H1 (cell line): ENCODE data around the gene ANKMY2.

Experiments used
- CBX5 ChIP-seq: fragments of 300-800, 300-1000 bp; sonication (generic); IDR thresholded peaks from 2 replicates; pipeline ENCODE4 v1.7.1; 2016; ENCODE audit warnings: antibody characterized with exemption, low read length, low read depth
- EP300 ChIP-seq, 2 experiments: IDR thresholded peaks; 1 replicate in 1 of 2; 2 replicates in 1 of 2; pipeline ENCODE4 v1.6.1; 2011 to 2012; ENCODE audit warnings: low read depth in 2 of 2, low read length in 2 of 2, mild to moderate bottlenecking in 2 of 2, borderline replicate concordance in 1 of 2, inconsistent platforms in 1 of 2, moderate library complexity in 1 of 2
- EZH2 ChIP-seq: fragments of 200-600 bp; sonication (generic); IDR thresholded peaks from 2 replicates; pipeline ENCODE4 v1.7.1; 2012; ENCODE audit warnings: low read depth, mild to moderate bottlenecking, moderate library complexity, low read length, inconsistent platforms; ENCODE audit not compliant: severe bottlenecking
- JUN ChIP-seq: IDR thresholded peaks from 2 replicates; pipeline ENCODE4 v1.6.1; 2011; ENCODE audit warnings: low read depth, mild to moderate bottlenecking, improper control_type of control experiment, low read length
- MAX ChIP-seq: IDR thresholded peaks from 2 replicates; pipeline ENCODE4 v1.6.1; 2012; ENCODE audit warnings: inconsistent platforms
- NRF1 ChIP-seq: IDR thresholded peaks from 2 replicates; pipeline ENCODE4 v1.6.1; 2011; ENCODE audit warnings: mild to moderate bottlenecking, low read depth, low read length, improper control_type of control experiment
- POLR2AphosphoS5 ChIP-seq: IDR thresholded peaks from 2 replicates; pipeline ENCODE4 v1.6.1; 2011; ENCODE audit warnings: low read depth, low read length
- SAP30 ChIP-seq: fragments of 300-600 bp; sonication (generic); IDR thresholded peaks from 2 replicates; pipeline ENCODE4 v1.7.1; 2012; ENCODE audit warnings: low read length, moderate library complexity, mild to moderate bottlenecking, inconsistent platforms; ENCODE audit not compliant: insufficient read depth, insufficient replicate concordance
- TAF1 ChIP-seq: IDR thresholded peaks from 2 replicates; pipeline ENCODE4 v1.6.1; 2011; ENCODE audit warnings: mild to moderate bottlenecking, low read depth, low read length
- TAF7 ChIP-seq: optimal IDR thresholded peaks from 2 replicates; pipeline ENCODE3; 2011; ENCODE audit warnings: low read depth, mild to moderate bottlenecking, inconsistent platforms, low read length, moderate library complexity, borderline replicate concordance
- TF ChIP-seq, protein P1 (sequence below), 3 experiments: IDR thresholded peaks; 1 replicate in 2 of 3; 2 replicates in 1 of 3; pipeline versions ENCODE4 v1.5.1 to v1.6.1; 2011; ENCODE audit warnings: low read length in 3 of 3, mild to moderate bottlenecking in 3 of 3, inconsistent platforms in 2 of 3, low read depth in 1 of 3, moderate library complexity in 1 of 3; ENCODE audit not compliant: insufficient read depth in 1 of 3; ENCODE audit errors: control extremely low read depth in 1 of 3

DNA sequence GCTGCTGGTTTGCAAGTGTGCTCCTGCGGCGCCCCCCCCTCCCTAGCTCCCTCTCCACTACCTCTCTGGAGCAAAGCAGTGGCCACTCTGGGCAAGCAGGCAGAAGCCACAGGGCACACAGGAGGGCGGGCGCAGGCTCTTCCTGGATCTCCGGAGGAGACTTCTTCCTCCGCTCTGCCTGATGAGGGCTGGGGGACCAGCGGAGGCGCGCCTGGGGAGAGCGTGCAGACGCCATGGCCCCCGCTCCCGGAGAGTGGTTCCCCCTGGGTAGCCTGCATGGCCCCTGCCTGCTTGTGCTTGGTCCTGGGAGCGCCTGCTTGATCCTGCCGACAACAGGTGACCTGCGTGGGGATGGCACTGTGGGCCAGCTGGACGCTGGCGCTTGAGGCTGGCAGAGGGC lies 29.0 kb downstream of the ANKMY2 start:
- TF ChIP-seq TAF1: no peak
- no peak for TF ChIP-seq EZH2
- TF ChIP-seq, protein P1, sequence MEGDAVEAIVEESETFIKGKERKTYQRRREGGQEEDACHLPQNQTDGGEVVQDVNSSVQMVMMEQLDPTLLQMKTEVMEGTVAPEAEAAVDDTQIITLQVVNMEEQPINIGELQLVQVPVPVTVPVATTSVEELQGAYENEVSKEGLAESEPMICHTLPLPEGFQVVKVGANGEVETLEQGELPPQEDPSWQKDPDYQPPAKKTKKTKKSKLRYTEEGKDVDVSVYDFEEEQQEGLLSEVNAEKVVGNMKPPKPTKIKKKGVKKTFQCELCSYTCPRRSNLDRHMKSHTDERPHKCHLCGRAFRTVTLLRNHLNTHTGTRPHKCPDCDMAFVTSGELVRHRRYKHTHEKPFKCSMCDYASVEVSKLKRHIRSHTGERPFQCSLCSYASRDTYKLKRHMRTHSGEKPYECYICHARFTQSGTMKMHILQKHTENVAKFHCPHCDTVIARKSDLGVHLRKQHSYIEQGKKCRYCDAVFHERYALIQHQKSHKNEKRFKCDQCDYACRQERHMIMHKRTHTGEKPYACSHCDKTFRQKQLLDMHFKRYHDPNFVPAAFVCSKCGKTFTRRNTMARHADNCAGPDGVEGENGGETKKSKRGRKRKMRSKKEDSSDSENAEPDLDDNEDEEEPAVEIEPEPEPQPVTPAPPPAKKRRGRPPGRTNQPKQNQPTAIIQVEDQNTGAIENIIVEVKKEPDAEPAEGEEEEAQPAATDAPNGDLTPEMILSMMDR (IDR thresholded peaks at IDR 0.05; ENCODE audit: control extremely low read depth in 1 of 3, insufficient read depth in 1 of 3, low read depth in 1 of 3, low read length in 3 of 3): no peak
- TF ChIP-seq CBX5: no peak
- TF ChIP-seq EP300 (IDR thresholded peaks at IDR 0.05; ENCODE audit: borderline replicate concordance in 1 of 2, low read depth in 2 of 2, low read length in 2 of 2): no peak
- no peak for TF ChIP-seq MAX
- TF ChIP-seq TAF7: no peak
- no peak for TF ChIP-seq POLR2AphosphoS5
- TF ChIP-seq NRF1: no peak
- TF ChIP-seq SAP30: no peak
- TF ChIP-seq JUN: no peak
